ENCODE results near the gene TRIM42.

Gene TRIM42

GRCh38 chr3:140699516-140700231, 21.8 kb downstream of the TRIM42 start:
- Mint-ChIP-seq H3K4me3 (no peak overlapping the region), H3K27ac (no peak overlapping the region), H3K9me3 (no peaks in the 10 kb centered on the region), H3K36me3 (ENCODE audit: low read depth) (no peaks in the 10 kb centered on the region), H3K4me1 (ENCODE audit: low read depth) (no peaks in the 10 kb centered on the region), H3K27me3 (ENCODE audit: low read depth) (peaks cover 13% of the 10 kb centered on the region)

GRCh38 chr3:140702281-140702680, 24.4 kb downstream of the TRIM42 start:
- Mint-ChIP-seq H3K27ac (no peak overlapping the region), H3K4me1 (ENCODE audit: low read depth) (no peaks in the 10 kb centered on the region), H3K4me3 (no peak overlapping the region), H3K9me3 (peaks cover 4% of the 10 kb centered on the region), H3K27me3 (ENCODE audit: low read depth) (peaks cover 11% of the 10 kb centered on the region), H3K36me3 (ENCODE audit: low read depth) (no peaks in the 10 kb centered on the region)

DNA sequence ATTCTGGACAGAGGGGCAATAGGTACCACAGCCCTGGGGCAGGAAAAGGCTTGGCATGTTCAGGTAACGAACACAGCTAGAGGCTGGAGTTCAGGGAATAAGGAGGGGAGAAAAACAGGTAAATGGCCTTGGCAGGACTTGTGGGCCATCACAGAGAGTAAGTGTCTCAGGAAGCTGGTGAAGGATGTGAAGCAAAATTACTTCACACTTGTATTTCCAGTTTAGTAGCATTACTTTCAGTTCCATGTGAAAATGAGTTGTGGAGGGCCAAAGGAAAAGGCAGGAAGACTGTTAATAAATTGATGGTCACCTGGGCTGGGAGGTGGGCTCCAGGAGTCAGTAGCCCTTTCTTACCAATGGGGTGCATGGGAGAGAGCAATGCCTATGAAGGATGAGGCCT, 25.6 kb downstream of the TRIM42 start:
- Mint-ChIP-seq H3K27ac (no peak overlapping the region), H3K27me3 (ENCODE audit: low read depth) (peaks cover 14% of the 10 kb centered on the region), H3K9me3 (peaks cover 4% of the 10 kb centered on the region), H3K4me3 (no peak overlapping the region), H3K36me3 (ENCODE audit: low read depth) (no peaks in the 10 kb centered on the region), H3K4me1 (ENCODE audit: low read depth) (no peaks in the 10 kb centered on the region)

DNA sequence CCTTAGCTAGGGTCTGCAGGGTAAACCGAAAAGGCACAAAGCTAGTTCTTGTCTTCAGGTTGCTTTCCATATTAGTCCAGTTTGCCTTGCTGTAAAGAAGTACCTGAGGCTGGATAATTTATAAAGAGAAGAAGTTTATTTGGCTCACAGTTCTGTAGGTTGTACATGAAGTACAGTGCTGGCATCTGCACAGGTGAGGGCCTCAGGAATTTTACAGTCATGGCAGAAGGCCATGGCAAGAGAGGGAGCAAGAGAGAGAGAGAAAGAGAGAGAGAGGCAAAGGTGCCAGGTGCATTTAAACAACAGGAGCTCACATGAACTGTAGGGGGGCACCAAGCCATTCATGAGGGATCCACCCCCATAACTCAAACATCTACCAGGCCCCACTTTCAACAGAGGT, 26.9 kb downstream of the TRIM42 start:
- Mint-ChIP-seq H3K4me3 (no peak overlapping the region), H3K9me3 (peaks cover 4% of the 10 kb centered on the region), H3K27ac (no peak overlapping the region), H3K36me3 (ENCODE audit: low read depth) (no peaks in the 10 kb centered on the region), H3K4me1 (ENCODE audit: low read depth) (no peaks in the 10 kb centered on the region), H3K27me3 (ENCODE audit: low read depth) (peaks cover 15% of the 10 kb centered on the region)

- Mint-ChIP-seq H3K4me3 (no peak overlapping the region), H3K27me3 (ENCODE audit: low read depth) (peaks cover 15% of the 10 kb centered on the region), H3K36me3 (ENCODE audit: low read depth) (no peaks in the 10 kb centered on the region), H3K27ac (no peak overlapping the region), H3K9me3 (peaks cover 4% of the 10 kb centered on the region), H3K4me1 (ENCODE audit: low read depth) (no peaks in the 10 kb centered on the region)
These were observed 28.1 kb downstream of the TRIM42 start for GRCh38 chr3:140705954-140706353.

DNA sequence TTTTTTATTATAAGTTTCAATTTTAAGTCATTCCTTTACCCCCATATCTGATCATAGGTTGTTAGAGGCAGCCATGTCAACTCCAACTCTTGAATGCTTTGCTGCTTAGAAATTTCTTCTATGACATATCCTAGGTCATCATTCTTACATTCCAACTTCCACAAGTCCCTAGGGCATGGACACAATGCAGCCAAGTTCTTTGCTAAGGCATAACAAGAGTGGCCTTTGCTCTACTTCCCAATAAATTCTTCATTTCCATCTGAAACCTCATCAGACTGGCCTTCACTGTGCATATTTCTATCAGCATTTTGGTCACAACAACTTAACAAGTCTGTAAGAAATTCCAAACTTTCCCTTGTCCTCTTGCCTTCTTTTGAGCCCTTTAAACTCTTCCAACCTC, 28.5 kb downstream of the TRIM42 start:
- H3K9me3 Mint-ChIP-seq, result peaks cover 4% of the 10 kb centered on the region
- H3K27ac Mint-ChIP-seq, result no peak overlapping the region
- no peaks in the 10 kb centered on the region for H3K4me1 Mint-ChIP-seq (ENCODE audit: low read depth)
- H3K36me3 Mint-ChIP-seq (ENCODE audit: low read depth), result no peaks in the 10 kb centered on the region
- H3K27me3 Mint-ChIP-seq (ENCODE audit: low read depth), result peaks cover 15% of the 10 kb centered on the region
- H3K4me3 Mint-ChIP-seq, result no peak overlapping the region

GRCh38 chr3:140708815-140709214, 31.0 kb downstream of the TRIM42 start:
- H3K27ac Mint-ChIP-seq, result no peak overlapping the region
- peaks cover 12% of the 10 kb centered on the region for H3K27me3 Mint-ChIP-seq (ENCODE audit: low read depth)
- H3K4me3 Mint-ChIP-seq, result no peak overlapping the region
- H3K9me3 Mint-ChIP-seq, result peaks cover 4% of the 10 kb centered on the region
- no peaks in the 10 kb centered on the region for H3K36me3 Mint-ChIP-seq (ENCODE audit: low read depth)
- H3K4me1 Mint-ChIP-seq (ENCODE audit: low read depth), result peaks cover 3% of the 10 kb centered on the region

GRCh38 chr3:140709751-140710150, 31.9 kb downstream of the TRIM42 start:
- H3K36me3 Mint-ChIP-seq (ENCODE audit: low read depth), result no peaks in the 10 kb centered on the region
- H3K27me3 Mint-ChIP-seq (ENCODE audit: low read depth), result peaks cover 12% of the 10 kb centered on the region
- peaks cover 6% of the 10 kb centered on the region for H3K4me1 Mint-ChIP-seq (ENCODE audit: low read depth)
- H3K9me3 Mint-ChIP-seq, result peaks cover 4% of the 10 kb centered on the region
- no peak overlapping the region for H3K27ac Mint-ChIP-seq
- H3K4me3 Mint-ChIP-seq, result no peak overlapping the region

GRCh38 chr3:140710711-140711389, 33.0 kb downstream of the TRIM42 start:
- Mint-ChIP-seq H3K36me3 (ENCODE audit: low read depth) (no peaks in the 10 kb centered on the region), H3K4me1 (ENCODE audit: low read depth) (peaks cover 6% of the 10 kb centered on the region), H3K9me3 (peaks cover 4% of the 10 kb centered on the region), H3K4me3 (no peak overlapping the region), H3K27me3 (ENCODE audit: low read depth) (peaks cover 12% of the 10 kb centered on the region), H3K27ac (no peak overlapping the region)

DNA sequence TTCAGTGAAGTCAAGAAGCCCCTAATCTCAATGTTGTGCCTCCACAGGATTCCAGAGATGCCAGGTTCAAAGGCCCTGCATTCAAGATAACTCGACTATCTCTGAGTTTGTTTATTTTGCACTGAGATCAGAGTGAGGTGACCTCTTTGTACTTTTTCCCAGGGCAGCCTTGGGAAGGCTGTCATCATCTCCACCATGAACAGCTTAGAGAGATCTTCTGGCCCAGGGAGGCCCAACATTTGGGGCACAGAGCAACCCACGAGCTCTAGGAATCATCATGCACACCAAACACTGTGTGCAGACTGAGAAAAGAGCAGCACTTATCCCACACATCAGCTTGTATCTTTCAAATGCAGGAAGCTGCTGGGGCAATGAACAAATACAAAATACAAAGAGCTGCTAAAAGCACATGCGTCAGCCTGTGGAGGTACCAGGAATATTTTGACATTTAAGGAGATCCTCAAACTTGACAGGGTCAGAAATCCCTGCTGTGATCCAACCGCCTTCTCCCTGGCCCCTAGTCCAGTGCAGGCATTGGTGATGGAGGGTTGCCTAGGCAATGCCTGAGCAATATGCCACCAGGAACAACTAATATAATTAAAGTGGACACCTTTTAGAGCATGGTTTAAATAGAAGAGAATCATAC, 33.6 kb downstream of the TRIM42 start:
- Mint-ChIP-seq H3K9me3 (peaks cover 3% of the 10 kb centered on the region), H3K27me3 (ENCODE audit: low read depth) (peaks cover 12% of the 10 kb centered on the region), H3K27ac (no peak overlapping the region), H3K4me3 (no peak overlapping the region), H3K36me3 (ENCODE audit: low read depth) (no peaks in the 10 kb centered on the region), H3K4me1 (ENCODE audit: low read depth) (peaks cover 6% of the 10 kb centered on the region)

DNA sequence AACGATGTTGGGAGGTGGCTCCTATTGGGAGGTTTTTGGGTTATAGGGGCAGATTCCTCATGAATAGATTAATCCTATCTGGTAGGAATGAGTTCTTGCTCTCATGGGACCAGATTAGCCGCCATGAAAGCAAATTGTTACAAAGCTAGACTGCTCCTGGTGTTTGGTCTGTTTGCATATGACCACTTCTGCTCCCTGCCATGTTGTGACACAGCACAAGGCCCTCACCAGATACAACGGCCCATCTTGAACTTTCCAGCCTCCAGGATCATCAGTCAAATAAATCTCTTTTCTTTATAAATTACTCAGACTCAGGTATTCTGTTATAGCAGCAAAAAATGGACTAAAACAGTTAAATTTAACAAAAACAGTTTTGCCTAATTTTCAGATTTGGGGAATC, 34.4 kb downstream of the TRIM42 start:
- Mint-ChIP-seq H3K4me1 (ENCODE audit: low read depth) (peaks cover 7% of the 10 kb centered on the region), H3K27me3 (ENCODE audit: low read depth) (peaks cover 12% of the 10 kb centered on the region), H3K9me3 (no peaks in the 10 kb centered on the region)

GRCh38 chr3:140715035-140715434, 37.2 kb downstream of the TRIM42 start:
- Mint-ChIP-seq H3K27me3 (ENCODE audit: low read depth) (peaks cover 4% of the 10 kb centered on the region), H3K27ac (no peak overlapping the region), H3K9me3 (no peaks in the 10 kb centered on the region), H3K4me1 (ENCODE audit: low read depth) (peaks cover 7% of the 10 kb centered on the region), H3K4me3 (no peak overlapping the region), H3K36me3 (ENCODE audit: low read depth) (no peaks in the 10 kb centered on the region)

More for the DNA sequence above, 34.4 kb downstream of the TRIM42 start:
- Mint-ChIP-seq H3K4me3 (no peak overlapping the region), H3K27ac (no peak overlapping the region), H3K36me3 (ENCODE audit: low read depth) (no peaks in the 10 kb centered on the region)

GRCh38 chr3:140717921-140718320, 40.1 kb downstream of the TRIM42 start:
- Mint-ChIP-seq H3K4me1 (ENCODE audit: low read depth) (peaks cover 5% of the 10 kb centered on the region), H3K9me3 (no peaks in the 10 kb centered on the region), H3K27me3 (ENCODE audit: low read depth) (peaks cover 1% of the 10 kb centered on the region), H3K36me3 (ENCODE audit: low read depth) (no peaks in the 10 kb centered on the region), H3K27ac (no peak overlapping the region), H3K4me3 (no peak overlapping the region)

- Mint-ChIP-seq H3K36me3 (ENCODE audit: low read depth) (no peaks in the 10 kb centered on the region), H3K4me1 (ENCODE audit: low read depth) (peaks cover 1% of the 10 kb centered on the region)
These were observed 42.2 kb downstream of the TRIM42 start for GRCh38 chr3:140719841-140720614.

More at GRCh38 chr3:140719841-140720614, 42.2 kb downstream of the TRIM42 start:
- H3K27ac Mint-ChIP-seq, result no peak overlapping the region
- H3K9me3 Mint-ChIP-seq, result no peaks in the 10 kb centered on the region
- no peak overlapping the region for H3K4me3 Mint-ChIP-seq
- peaks cover 3% of the 10 kb centered on the region for H3K27me3 Mint-ChIP-seq (ENCODE audit: low read depth)
